CD4-positive, alpha-beta memory T cell (primary cell): ENCODE results near the gene ADGRG7. TPM values are rescaled to one million over a fixed set of nuclear protein-coding genes. Genes with fewer than 3 reads are reported as not detected.
A peak's percentile ranks its signal among the peaks of the same experiment; 100 is the strongest.
"Not testable (repeated sequence)": the region's sequence is repeated elsewhere in the genome, so short reads cannot be mapped to it uniquely, and the experiment has no call there.

Experiments used
- CTCF ChIA-PET: fragments of 350-600 bp; sonication (Branson Sonifier 250); formaldehyde crosslinking; loops from one replicate; lab custom pipeline; 2021; ENCODE audit warnings: inconsistent platforms; ENCODE audit not compliant: partially characterized antibody; lab: Charles Lee
- POLR2A ChIA-PET: fragments of 350-600 bp; sonication (Branson Sonifier 250); formaldehyde crosslinking; loops from one replicate; lab custom pipeline; 2021; ENCODE audit not compliant: partially characterized antibody; lab: Charles Lee
- DNase-seq, 5 donors: peaks; one replicate each; pipeline versions ENCODE4 v3.0.0 to v3.0.0-alpha.2; 2020 to 2022; ENCODE audit warnings: mixed read lengths in 1 of 5
- H3K27ac ChIP-seq: one replicate; pipeline ENCODE4 v1.7.0; 2013; ENCODE audit warnings: low read depth, low read length
- H3K27me3 ChIP-seq: 2 replicates; pipeline ENCODE4 v1.7.0; 2013; ENCODE audit warnings: mild to moderate bottlenecking, low read length, moderate library complexity; ENCODE audit not compliant: insufficient read depth
- H3K36me3 ChIP-seq: 2 replicates; pipeline ENCODE4 v1.7.0; 2013; ENCODE audit warnings: mild to moderate bottlenecking, low read length, moderate library complexity; ENCODE audit not compliant: insufficient read depth
- H3K4me1 ChIP-seq: 2 replicates; pipeline ENCODE4 v1.7.0; 2013; ENCODE audit warnings: mild to moderate bottlenecking, low read length, moderate library complexity; ENCODE audit not compliant: insufficient read depth
- H3K4me3 ChIP-seq, 2 donors: one replicate each; pipeline ENCODE4 v1.7.0; 2013; ENCODE audit warnings: low read length in 2 of 2, mild to moderate bottlenecking in 1 of 2
- H3K9me3 ChIP-seq, 2 donors: one replicate each; pipeline ENCODE4 v1.7.0; 2013; ENCODE audit warnings: low read length in 2 of 2, control low read depth in 1 of 2; ENCODE audit not compliant: control insufficient read depth in 1 of 2
- H3K27ac Mint-ChIP-seq, 7 donors: one replicate each; pipeline ENCODE4 v1.8.0; 2020 to 2021; ENCODE audit warnings: mixed read lengths in 7 of 7, mild to moderate bottlenecking in 6 of 7, inconsistent platforms in 3 of 7, moderate library complexity in 3 of 7
- H3K27me3 Mint-ChIP-seq, 2 donors: one replicate each; pipeline ENCODE4 v1.8.0; 2020 to 2021; ENCODE audit warnings: mixed read lengths in 2 of 2
- H3K36me3 Mint-ChIP-seq, 2 donors: one replicate each; pipeline ENCODE4 v1.8.0; 2020 to 2021; ENCODE audit warnings: mixed read lengths in 2 of 2, inconsistent platforms in 1 of 2, mild to moderate bottlenecking in 1 of 2
- H3K4me1 Mint-ChIP-seq, 4 donors: one replicate each; pipeline ENCODE4 v1.8.0; 2020 to 2021; ENCODE audit warnings: mixed read lengths in 4 of 4, mild to moderate bottlenecking in 1 of 4
- H3K4me3 Mint-ChIP-seq, 8 donors: one replicate each; pipeline ENCODE4 v1.8.0; 2020 to 2021; ENCODE audit warnings: mixed read lengths in 8 of 8, mild to moderate bottlenecking in 7 of 8, moderate library complexity in 6 of 8, inconsistent platforms in 3 of 8
- H3K9me3 Mint-ChIP-seq, 8 donors: one replicate each; pipeline ENCODE4 v1.8.0; 2020 to 2021; ENCODE audit warnings: mixed read lengths in 8 of 8, mild to moderate bottlenecking in 5 of 8, inconsistent platforms in 3 of 8, moderate library complexity in 1 of 8
- intact Hi-C: fragments of 100-400 bp; cut with micrococcal nuclease; formaldehyde crosslinking; loops from one replicate; pipeline ENCODE4 v1.15.1; 2023
- polyA plus RNA-seq, 2 donors: library from polyadenylated mRNA; unstranded; fragments of 300-500 nt; fragmentation: Illumina TruSeq; gene quantifications; one replicate each; pipeline ENCODE4 v1.2.3, GENCODE V29; 2021
- total RNA-seq, 2 experiments: library from RNA; stranded (reverse); gene quantifications; one replicate each; pipeline ENCODE4 v1.2.3, GENCODE V29; 2021

Gene ADGRG7
- total and polyA plus RNA-seq, 4 experiments from 2014 or later, result not detected

DNA sequence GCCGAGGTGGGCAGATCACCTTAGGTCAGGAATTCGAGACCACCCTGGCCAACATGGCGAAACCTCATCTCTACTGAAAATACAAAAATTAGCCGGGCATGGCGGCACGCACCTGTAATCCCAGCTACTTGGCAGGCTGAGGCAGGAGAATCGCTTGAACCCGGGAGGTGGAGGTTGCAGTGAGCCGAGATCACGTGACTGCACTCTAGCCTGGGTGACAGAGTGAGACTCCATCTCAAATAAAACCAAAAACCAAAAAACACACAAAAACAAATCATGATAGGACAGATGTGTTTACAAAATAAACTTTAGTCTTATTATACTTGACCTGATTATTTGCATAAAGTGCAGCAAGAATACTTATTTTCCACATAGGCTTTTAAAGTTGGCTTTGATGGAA, 27.2 kb upstream of the ADGRG7 start:
- POLR2A ChIA-PET, H3K4me3 ChIP-seq, H3K27ac Mint-ChIP-seq, H3K9me3 Mint-ChIP-seq, H3K36me3 Mint-ChIP-seq, DNase-seq, H3K4me1 ChIP-seq, CTCF ChIA-PET, H3K27me3 ChIP-seq, H3K9me3 ChIP-seq, H3K36me3 ChIP-seq, H3K4me1 Mint-ChIP-seq, H3K27ac ChIP-seq, H3K4me3 Mint-ChIP-seq, intact Hi-C loops, H3K27me3 Mint-ChIP-seq: not testable (repeated sequence)

DNA sequence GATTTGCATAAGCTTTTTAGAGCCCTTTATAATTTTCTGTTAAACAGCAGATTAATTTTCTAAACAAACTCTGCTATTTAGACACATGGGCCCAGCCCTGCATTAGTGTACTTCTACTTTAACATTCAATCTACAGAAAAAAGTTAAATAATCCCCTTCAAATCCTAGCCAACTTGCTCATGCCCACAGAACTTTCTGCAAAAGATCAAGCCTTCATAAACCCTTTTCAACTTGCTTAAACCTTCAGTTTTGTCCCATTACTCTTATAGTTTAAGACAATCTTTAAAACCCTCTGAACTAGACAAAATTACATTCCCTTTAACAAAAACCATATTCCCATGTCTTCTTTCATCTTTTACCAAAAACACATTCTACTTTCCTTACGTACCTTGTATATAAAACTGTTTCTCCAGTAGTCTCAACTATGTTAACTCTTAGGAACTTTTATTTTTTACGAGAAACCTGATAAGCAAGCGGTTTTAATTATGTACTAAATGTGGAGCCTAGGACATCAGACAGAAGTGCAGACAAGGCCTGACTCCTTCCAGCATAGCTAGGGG, 25.2 kb upstream of the ADGRG7 start:
- Mint-ChIP-seq H3K9me3 (no peaks in the 10 kb centered on the region), H3K4me3 (no peak overlapping the region), H3K27me3 (peaks cover 1 to 3% of the 10 kb centered on the region in 2 donors), H3K4me1 (no peaks in the 10 kb centered on the region), H3K27ac (no peak overlapping the region), H3K36me3 (no peaks in the 10 kb centered on the region)
- no peaks in the 10 kb centered on the region for H3K27me3 ChIP-seq
- ChIA-PET POLR2A (no interaction called here), CTCF (interaction anchor here (1.2 kb wide), 1 partner anchor 9 kb away, joined by 3 read pairs; no protein-coding TSS in a partner anchor)
- H3K27ac ChIP-seq, result no peak overlapping the region
- H3K4me3 ChIP-seq, result no peak overlapping the region
- DNase-seq, result no peak
- intact Hi-C loops, result no loop called here
- no peaks in the 10 kb centered on the region for H3K4me1 ChIP-seq
- no peaks in the 10 kb centered on the region for H3K9me3 ChIP-seq
- no peaks in the 10 kb centered on the region for H3K36me3 ChIP-seq

DNA sequence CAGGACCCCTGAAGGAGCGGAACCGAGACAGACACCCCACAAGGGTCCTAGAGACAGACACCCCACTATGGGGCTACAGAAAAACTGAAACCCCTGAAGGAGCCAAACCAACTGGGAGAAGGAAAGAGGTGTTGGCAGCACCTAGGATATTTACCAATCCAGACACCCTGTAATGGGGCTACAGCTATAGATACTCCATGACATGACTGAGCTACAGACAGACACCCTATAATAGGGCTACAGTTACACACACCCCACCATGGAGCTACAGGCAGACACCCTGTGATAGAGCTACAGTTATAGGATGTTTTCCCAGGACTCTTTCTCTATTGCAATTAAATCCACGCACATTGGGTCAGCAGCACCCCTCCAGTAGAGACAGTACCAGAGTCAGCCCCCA, 22.6 kb upstream of the ADGRG7 start:
- Mint-ChIP-seq H3K27ac (no peak overlapping the region), H3K9me3 (no peaks in the 10 kb centered on the region)
- CTCF ChIA-PET, result interaction anchor here (1.0 kb wide), 1 partner anchor 10 kb away, joined by 4 read pairs; no protein-coding TSS in a partner anchor

GRCh38 chr3:100588251-100588650, 21.1 kb upstream of the ADGRG7 start:
- H3K4me3 Mint-ChIP-seq, result no peak overlapping the region
- no peaks in the 10 kb centered on the region for H3K27me3 ChIP-seq
- H3K27me3 Mint-ChIP-seq, result no peaks in the 10 kb centered on the region
- H3K36me3 Mint-ChIP-seq, result no peaks in the 10 kb centered on the region
- H3K9me3 Mint-ChIP-seq, result no peaks in the 10 kb centered on the region
- intact Hi-C loops, result no loop called here
- no peaks in the 10 kb centered on the region for H3K36me3 ChIP-seq
- H3K4me1 ChIP-seq, result peaks cover 3% of the 10 kb centered on the region
- ChIA-PET CTCF (interaction anchor here (0.6 to 6.5 kb wide), 7 partner anchors 10 to 757 kb away, joined by 3 to 57 read pairs (median 19); no protein-coding TSS in a partner anchor), POLR2A (no interaction called here)
- H3K27ac ChIP-seq, result no peak overlapping the region
- no peak overlapping the region for H3K27ac Mint-ChIP-seq
- no peaks in the 10 kb centered on the region for H3K9me3 ChIP-seq
- peaks cover 0 to 5% (median 4%) of the 10 kb centered on the region in 4 donors for H3K4me1 Mint-ChIP-seq
- no peak for DNase-seq
- H3K4me3 ChIP-seq, result no peak overlapping the region

More for the DNA sequence above, 22.6 kb upstream of the ADGRG7 start:
- no peaks in the 10 kb centered on the region for H3K27me3 Mint-ChIP-seq
- H3K36me3 ChIP-seq, result no peaks in the 10 kb centered on the region
- no peaks in the 10 kb centered on the region for H3K36me3 Mint-ChIP-seq
- no peak for DNase-seq
- H3K4me3 Mint-ChIP-seq, result no peak overlapping the region
- peaks cover 0 to 5% (median 4%) of the 10 kb centered on the region in 4 donors for H3K4me1 Mint-ChIP-seq
- H3K27me3 ChIP-seq, result no peaks in the 10 kb centered on the region
- peaks cover 3% of the 10 kb centered on the region for H3K4me1 ChIP-seq
- no peaks in the 10 kb centered on the region for H3K9me3 ChIP-seq
- intact Hi-C loops, result no loop called here
- no peak overlapping the region for H3K4me3 ChIP-seq
- POLR2A ChIA-PET, result no interaction called here
- no peak overlapping the region for H3K27ac ChIP-seq

DNA sequence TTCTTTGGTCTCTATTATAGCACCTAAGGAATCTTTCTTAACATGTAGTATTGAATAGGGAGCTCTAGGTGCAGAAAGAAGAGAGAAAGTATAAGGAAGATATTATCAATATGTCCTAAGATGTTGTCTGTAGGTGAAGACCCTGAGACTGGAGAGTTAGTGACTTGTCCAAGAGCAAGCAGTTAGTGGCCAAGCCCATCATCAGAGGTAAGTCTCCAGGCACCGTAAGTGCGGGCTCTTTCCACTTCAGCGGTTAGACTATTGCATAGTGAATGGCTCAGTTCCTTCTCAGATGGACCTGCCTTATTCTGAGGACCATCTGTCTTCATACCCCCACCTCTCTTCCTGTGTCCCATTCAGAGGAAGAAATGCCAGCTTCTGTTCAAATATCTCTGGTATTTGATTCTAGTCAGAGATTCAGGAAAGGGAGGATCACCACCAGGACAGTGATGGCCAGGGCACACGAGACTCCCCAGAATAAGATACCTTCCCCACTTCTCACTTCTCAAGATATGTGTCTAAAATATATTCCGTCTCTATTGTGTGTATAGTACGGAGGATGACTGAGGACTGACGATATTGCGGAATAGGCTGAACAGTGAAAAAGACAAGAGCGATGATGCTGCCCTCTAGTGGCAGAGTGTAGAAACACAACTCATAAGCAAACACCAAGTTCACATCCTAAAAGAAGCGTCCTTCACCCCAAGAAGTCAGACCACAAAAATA, 19.1 kb upstream of the ADGRG7 start:
- ChIA-PET POLR2A (no interaction called here), CTCF (interaction anchor here (0.8 to 6.5 kb wide), 14 partner anchors 8 to 757 kb away, joined by 3 to 57 read pairs (median 6); no protein-coding TSS in a partner anchor)
- Mint-ChIP-seq H3K27ac (peak overlapping the region in 2 of 7 donors; percentile 1 to 2), H3K4me3 (peak overlapping the region in 7 of 8 donors; percentile 0 to 47 (median 18)), H3K27me3 (no peaks in the 10 kb centered on the region), H3K4me1 (peaks cover 0 to 5% (median 4%) of the 10 kb centered on the region in 4 donors), H3K9me3 (no peaks in the 10 kb centered on the region), H3K36me3 (no peaks in the 10 kb centered on the region)
- Histone ChIP-seq H3K9me3 (no peaks in the 10 kb centered on the region), H3K27me3 (no peaks in the 10 kb centered on the region), H3K27ac (no peak overlapping the region), H3K4me1 (peaks cover 3% of the 10 kb centered on the region), H3K36me3 (no peaks in the 10 kb centered on the region), H3K4me3 (no peak overlapping the region)
- DNase-seq, result peak; percentile 50 to 64 (median 58)
- intact Hi-C loops, result loop anchor here (1.0 to 5.0 kb wide), 5 partner anchors 117 to 758 kb away; partner anchors contain the start of gene TFG

GRCh38 chr3:100590840-100591147, 18.6 kb upstream of the ADGRG7 start:
- Histone ChIP-seq H3K36me3 (no peaks in the 10 kb centered on the region), H3K9me3 (no peaks in the 10 kb centered on the region), H3K27ac (no peak overlapping the region), H3K27me3 (no peaks in the 10 kb centered on the region), H3K4me3 (no peak overlapping the region), H3K4me1 (peaks cover 3% of the 10 kb centered on the region)
- Mint-ChIP-seq H3K36me3 (no peaks in the 10 kb centered on the region), H3K4me3 (no peak overlapping the region), H3K27ac (no peak overlapping the region), H3K4me1 (peaks cover 0 to 5% (median 4%) of the 10 kb centered on the region in 4 donors), H3K27me3 (no peaks in the 10 kb centered on the region), H3K9me3 (no peaks in the 10 kb centered on the region)
- POLR2A ChIA-PET, result no interaction called here
- intact Hi-C loops, result loop anchor here (1.0 to 5.0 kb wide), 5 partner anchors 117 to 758 kb away; partner anchors contain the start of gene TFG
- CTCF ChIA-PET, result interaction anchor here (0.8 to 6.5 kb wide), 11 partner anchors 10 to 768 kb away, joined by 3 to 57 read pairs (median 12); no protein-coding TSS in a partner anchor
- DNase-seq, result no peak

DNA sequence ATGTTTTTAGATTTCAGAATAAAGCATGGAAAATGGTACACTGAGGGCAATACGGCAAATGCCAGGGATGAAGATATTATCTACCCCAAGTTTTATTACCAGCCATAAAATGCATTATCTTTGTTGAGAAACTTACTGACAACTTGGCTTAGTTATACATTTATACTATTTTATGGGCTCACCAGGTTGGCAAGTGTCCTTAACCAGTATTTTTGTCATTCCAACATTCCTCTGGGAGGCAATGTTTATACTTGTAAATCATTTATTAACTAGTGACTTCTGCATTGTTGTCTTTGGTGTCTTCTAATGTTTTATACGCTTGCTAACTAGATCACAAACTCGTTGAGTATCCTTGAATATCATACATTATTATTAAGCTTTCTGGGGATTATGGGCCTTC, 18.0 kb upstream of the ADGRG7 start:
- POLR2A ChIA-PET, result no interaction called here
- Histone ChIP-seq H3K36me3 (no peaks in the 10 kb centered on the region), H3K9me3 (no peaks in the 10 kb centered on the region), H3K4me3 (no peak overlapping the region), H3K27me3 (no peaks in the 10 kb centered on the region), H3K4me1 (peaks cover 3% of the 10 kb centered on the region), H3K27ac (no peak overlapping the region)
- Mint-ChIP-seq H3K27ac (no peak overlapping the region), H3K36me3 (no peaks in the 10 kb centered on the region), H3K9me3 (no peaks in the 10 kb centered on the region), H3K27me3 (no peaks in the 10 kb centered on the region), H3K4me1 (peaks cover 0 to 5% (median 4%) of the 10 kb centered on the region in 4 donors), H3K4me3 (no peak overlapping the region)
- DNase-seq, result no peak
- CTCF ChIA-PET, result interaction anchor here (0.8 to 6.5 kb wide), 12 partner anchors 9 to 769 kb away, joined by 3 to 57 read pairs (median 7); no protein-coding TSS in a partner anchor
- intact Hi-C loops, result loop anchor here (5.0 kb wide), 1 partner anchor 116 kb away; the partner anchor contains the start of gene TFG
